GM21576 (cell line): Measurements from ENCODE around the gene TMEM131L.
"Not testable (repeated sequence)": the region's sequence is repeated elsewhere in the genome, so short reads cannot be mapped to it uniquely, and the experiment has no call there.

Source experiments
- ATAC-seq: cut with Tn5 transposase; IDR thresholded peaks from one replicate; pipeline ENCODE4 v1.9.1; 2021; ENCODE audit warnings: mild to moderate bottlenecking, moderate library complexity; ENCODE audit not compliant: unreplicated experiment

The TMEM131L gene

GRCh38 chr4:153501578-153501977, 35.4 kb downstream of the TMEM131L start:
- no peak for ATAC-seq

- no peak for ATAC-seq
These were observed 36.4 kb downstream of the TMEM131L start for GRCh38 chr4:153502584-153502983.

DNA sequence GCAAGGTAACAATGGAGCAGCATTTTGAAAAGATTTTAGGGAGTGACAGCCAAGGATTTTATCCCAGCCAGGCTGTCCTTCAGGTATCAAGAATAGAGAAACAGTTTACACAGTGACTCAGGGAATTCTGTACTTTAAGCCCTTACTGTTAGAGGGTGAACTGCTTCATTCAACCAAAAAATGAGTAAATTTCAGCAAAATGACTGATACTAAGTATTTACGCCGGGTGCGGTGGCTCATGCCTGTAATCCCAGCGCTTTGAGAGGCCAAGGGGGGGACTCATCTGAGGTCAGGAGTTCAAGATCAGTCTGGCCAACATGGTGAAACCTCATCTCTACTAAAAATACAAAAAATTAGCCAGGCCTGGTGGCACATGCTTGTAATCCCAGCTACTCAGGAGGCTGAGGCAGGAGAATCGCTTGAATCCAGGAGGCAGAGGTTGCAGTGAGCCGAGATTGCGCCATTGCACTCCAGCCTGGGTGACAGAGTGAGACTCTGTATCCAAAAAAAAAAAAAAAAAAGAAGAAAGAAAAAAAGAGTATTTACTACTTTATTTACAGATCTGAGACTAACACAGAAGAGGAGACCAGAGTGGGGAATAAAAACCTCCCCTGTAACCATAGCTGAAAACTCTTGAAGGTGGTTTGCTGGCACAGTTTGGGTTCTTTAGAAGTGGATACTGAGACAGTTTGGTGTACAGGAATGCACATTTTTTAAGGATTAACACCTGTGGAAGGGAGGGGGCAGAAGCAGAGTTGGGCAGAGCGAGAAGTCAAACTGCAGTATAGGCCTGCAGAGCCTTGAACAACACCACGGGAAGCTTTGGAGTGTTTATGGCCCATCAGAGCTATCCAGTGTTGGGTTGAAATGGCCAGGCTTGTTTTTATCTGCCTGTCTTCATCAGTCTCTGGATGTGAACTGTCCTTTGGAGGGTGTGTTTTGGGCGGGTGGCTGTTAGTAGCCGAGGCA, 40.5 kb downstream of the TMEM131L start:
- ATAC-seq = no peak

- ATAC-seq = no peak
These were observed 41.3 kb downstream of the TMEM131L start for GRCh38 chr4:153507310-153508073.

DNA sequence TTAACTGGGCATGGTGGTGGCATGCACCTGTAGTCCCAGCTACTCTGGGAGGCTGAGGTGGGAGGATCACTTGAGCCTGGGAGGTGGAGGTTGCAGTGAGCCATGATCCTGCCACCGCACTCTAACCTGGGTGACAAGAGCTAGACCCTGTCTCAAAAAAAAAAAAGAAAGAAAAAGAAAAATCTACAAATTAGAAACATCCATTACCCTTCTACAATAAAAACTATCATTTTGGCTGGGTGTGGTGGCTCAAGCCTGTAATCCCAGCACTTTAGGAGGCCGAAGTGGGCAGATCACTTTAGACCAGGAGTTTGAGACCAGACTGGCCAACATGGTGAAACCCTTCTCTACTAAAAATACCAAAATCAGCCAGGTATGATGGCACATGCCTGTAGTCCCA, 43.1 kb downstream of the TMEM131L start:
- not testable (repeated sequence) for ATAC-seq

DNA sequence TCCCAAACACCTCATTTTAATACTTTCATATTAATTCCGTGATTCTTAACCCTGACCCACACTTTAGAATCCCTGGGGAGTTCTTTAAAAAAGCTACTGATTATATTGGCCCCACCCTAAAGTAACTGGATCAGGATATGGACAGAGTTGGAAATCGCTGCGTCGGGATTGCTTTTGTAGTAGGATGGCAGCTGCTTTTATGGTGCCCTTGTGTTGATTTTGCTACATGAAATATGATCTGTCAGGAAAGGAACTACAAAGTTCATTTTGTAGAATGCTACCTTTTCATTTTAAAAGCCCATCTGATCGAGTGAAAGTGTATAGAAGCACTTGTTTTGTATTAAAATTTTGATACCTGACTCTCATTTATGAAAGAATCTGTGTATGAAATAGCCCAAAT, 43.6 kb downstream of the TMEM131L start:
- ATAC-seq = no peak

GRCh38 chr4:153510252-153511001, 44.3 kb downstream of the TMEM131L start:
- no peak for ATAC-seq

DNA sequence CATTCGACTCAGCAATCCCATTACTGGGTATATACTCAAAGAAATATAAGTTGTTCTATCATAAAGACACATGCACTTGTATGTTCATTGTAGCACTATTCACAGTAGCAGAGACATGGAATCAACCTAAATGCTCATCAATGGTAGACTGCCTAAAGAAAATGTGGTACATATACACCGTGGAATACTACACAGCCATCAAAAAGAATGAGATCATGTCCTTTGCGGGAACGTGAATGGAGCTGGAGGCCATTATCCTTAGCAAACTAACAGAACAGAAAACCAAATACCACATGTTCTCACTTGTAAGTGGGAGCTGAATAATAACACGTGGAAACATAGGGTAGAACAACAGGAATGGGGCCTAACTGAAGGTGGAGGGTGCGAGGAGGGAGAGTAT, 44.9 kb downstream of the TMEM131L start:
- no peak for ATAC-seq

GRCh38 chr4:153512162-153512852, 46.1 kb downstream of the TMEM131L start:
- ATAC-seq = no peak

- ATAC-seq = no peak
These were observed 46.9 kb downstream of the TMEM131L start for GRCh38 chr4:153512952-153513500.

- no peak for ATAC-seq
These were observed 47.4 kb downstream of the TMEM131L start for GRCh38 chr4:153513596-153513995.

DNA sequence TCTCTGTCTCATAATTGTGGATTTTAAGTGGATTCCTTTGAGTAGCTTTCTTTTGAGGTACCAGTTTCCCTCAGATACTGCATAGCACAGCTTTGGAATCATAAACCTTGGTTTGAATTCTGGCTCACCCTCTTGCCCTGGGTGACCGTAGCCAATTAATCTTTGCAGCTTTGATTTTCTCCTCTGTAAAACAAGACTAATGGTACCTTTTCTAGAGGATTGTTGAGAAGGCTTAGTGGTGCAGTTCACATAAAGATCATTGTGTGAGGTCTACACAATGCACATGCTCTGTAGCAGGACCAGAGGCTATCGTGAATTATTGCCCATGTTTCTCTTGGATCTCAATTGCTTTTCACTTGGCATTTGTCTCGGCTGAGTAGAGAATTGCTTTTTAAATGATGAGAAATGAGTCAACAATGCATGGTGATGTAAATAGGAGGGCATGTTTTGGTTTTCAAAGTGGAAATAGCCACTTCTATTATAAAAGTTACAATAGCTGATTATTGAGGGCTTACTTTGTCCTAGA, 47.9 kb downstream of the TMEM131L start:
- ATAC-seq = no peak

DNA sequence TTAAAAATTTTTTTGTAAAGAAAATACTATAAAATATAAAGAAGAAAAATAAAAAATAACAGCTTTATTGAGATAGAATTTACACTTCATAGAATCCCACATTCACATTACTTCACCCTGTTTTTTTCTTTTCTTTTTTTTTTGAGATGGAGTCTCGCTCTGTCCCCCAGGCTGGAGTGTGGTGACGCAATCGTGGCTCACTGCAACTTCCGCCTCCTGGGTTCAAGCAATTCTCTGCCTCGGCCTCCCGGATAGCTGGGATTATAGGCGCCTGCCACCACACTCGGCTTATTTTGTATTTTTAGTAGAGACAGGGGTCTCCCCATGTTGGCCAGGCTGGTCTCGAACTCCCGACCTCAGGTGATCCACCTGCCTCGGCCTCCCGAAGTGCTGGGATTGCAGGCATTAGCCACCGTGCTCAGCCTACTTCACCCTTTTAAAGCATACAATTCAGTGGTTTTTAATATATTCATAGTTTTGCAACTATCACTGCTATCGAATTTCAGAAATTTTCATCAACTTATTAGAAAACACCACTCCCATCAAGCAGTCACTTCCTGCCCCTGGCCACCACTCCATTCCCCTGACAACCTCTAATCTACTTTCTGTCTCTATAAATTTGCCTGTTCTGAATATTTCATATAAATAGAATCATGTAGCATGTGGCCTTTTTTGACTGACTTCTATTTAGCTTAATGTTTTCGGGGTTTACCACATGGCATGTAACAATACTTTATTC, 48.7 kb downstream of the TMEM131L start:
- no peak for ATAC-seq

DNA sequence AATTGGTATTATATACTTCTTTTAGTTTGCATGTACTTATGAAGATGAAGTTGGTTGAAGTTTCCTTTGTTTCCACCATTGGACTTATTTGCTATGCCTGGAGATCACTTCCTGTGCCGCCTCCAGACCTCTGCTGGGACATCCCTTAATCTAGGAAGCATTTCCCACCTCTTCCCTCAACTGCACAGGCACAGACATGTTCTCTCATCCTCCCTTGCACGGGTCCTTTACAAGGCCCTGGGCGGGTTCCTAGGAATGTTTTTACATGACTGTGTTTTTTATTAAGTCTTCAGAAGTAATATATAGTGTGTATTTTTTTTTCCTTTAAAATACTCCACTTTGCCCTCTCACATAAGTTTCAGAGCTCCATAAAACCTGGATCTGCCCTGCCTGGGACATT, 51.0 kb downstream of the TMEM131L start:
- no peak for ATAC-seq

GRCh38 chr4:153518001-153518400, 51.8 kb downstream of the TMEM131L start:
- no peak for ATAC-seq

- ATAC-seq = no peak
These were observed 52.7 kb downstream of the TMEM131L start for GRCh38 chr4:153518637-153519389.

DNA sequence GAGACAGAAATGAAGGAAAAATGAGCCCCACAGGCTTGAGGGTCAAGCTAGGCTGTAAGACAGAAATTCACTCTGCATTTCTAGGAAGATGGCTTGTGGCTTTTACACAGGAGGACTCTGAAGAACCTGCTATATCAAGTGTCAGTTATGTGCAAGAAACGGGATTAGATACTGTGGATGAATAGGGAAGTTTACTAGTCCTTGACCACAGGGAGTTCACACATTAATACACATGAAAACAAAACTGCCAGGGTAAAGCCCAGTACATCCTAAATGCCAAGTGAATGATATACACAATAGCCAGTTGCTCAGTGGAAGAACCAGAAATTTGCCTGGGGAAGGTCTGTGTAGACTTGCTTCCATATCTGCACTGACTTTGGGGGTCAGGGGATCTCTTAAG, 53.5 kb downstream of the TMEM131L start:
- no peak for ATAC-seq

GRCh38 chr4:153520227-153520626, 54.1 kb downstream of the TMEM131L start:
- no peak for ATAC-seq
